HG03196 (cell line): Measurements from ENCODE around the gene ADAMTS2.

ENCODE experiments used
- ATAC-seq: cut with Tn5 transposase; IDR thresholded peaks from one replicate; pipeline ENCODE4 v1.9.1; 2021; ENCODE audit not compliant: unreplicated experiment

The ADAMTS2 gene

GRCh38 chr5:179149278-179149677 is 196.0 kb downstream of the ADAMTS2 start:
- ATAC-seq: no peak

GRCh38 chr5:179148703-179149170 is 196.5 kb downstream of the ADAMTS2 start:
- ATAC-seq: no peak

GRCh38 chr5:179147991-179148702 is 197.1 kb downstream of the ADAMTS2 start:
- no peak for ATAC-seq

GRCh38 chr5:179146277-179146676 is 199.0 kb downstream of the ADAMTS2 start:
- no peak for ATAC-seq

- no peak for ATAC-seq
Observed at GRCh38 chr5:179143446-179143845, 201.8 kb downstream of the ADAMTS2 start.

- no peak for ATAC-seq
Observed at GRCh38 chr5:179142434-179143198, 202.6 kb downstream of the ADAMTS2 start.

GRCh38 chr5:179141867-179142266 is 203.4 kb downstream of the ADAMTS2 start:
- ATAC-seq: no peak

- no peak for ATAC-seq
Observed at GRCh38 chr5:179140293-179140692, 205.0 kb downstream of the ADAMTS2 start.

- no peak for ATAC-seq
Observed at GRCh38 chr5:179139936-179140235, 205.4 kb downstream of the ADAMTS2 start.

GRCh38 chr5:179139111-179139935 is 205.9 kb downstream of the ADAMTS2 start:
- no peak for ATAC-seq

- no peak for ATAC-seq
Observed at GRCh38 chr5:179138568-179138925, 206.7 kb downstream of the ADAMTS2 start.

- no peak for ATAC-seq
Observed at GRCh38 chr5:179137643-179138567, 207.4 kb downstream of the ADAMTS2 start.

GRCh38 chr5:179137016-179137642 is 208.1 kb downstream of the ADAMTS2 start:
- ATAC-seq: no peak

- no peak for ATAC-seq
Observed at GRCh38 chr5:179135441-179136215, 209.6 kb downstream of the ADAMTS2 start.

- ATAC-seq: no peak
Observed at GRCh38 chr5:179135006-179135405, 210.3 kb downstream of the ADAMTS2 start.

GRCh38 chr5:179134511-179134910 is 210.8 kb downstream of the ADAMTS2 start:
- no peak for ATAC-seq

GRCh38 chr5:179132586-179133355 is 212.5 kb downstream of the ADAMTS2 start:
- no peak for ATAC-seq

- no peak for ATAC-seq
Observed at GRCh38 chr5:179131886-179132585, 213.2 kb downstream of the ADAMTS2 start.
